NK-92 treated with Interleukin-12 subunit alpha and Interleukin-12 subunit beta, amount 100 ng/mL, for 24 hours (cell line): ENCODE data around the gene TMEM190.
A peak's percentile ranks its signal among the peaks of the same experiment; 100 is the strongest.
"Not testable (repeated sequence)": the region's sequence is repeated elsewhere in the genome, so short reads cannot be mapped to it uniquely, and the experiment has no call there.

Experiments used
- DNase-seq: peaks from one replicate; lab custom pipeline; 2025; lab: John Stamatoyannopoulos, UW

Gene TMEM190

DNA sequence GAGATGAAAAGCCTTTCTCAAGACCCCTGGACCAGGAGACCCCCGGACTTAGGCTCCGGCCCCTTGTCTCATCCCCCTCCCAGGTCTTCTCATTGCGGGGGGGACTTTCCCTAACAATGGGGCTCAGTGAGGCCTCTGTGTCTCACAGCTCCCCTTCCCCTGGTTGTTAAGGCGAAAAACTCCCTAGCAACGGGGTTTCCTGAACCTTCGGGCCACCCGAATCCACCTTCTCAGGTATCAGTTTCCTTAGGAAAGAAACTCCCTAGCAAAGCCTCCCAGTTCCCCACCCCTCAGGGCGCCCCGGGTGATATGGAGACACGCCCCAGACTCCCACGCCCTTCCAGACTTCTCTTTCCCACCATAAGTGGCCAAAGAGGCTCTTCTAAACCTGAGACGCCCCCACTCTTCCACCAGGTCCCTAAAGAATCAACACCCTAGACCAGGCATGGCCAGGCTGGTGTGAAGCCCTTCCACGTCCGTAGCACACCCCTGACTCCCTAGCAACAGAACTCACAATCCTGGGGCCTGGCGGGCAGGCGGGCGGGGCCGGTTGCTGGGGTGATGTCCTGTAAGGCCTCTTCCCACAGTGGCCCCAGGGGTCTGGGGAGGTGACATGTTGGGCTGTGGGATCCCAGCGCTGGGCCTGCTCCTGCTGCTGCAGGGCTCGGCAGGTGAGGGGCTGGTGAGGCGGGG lies at the start of gene TMEM190:
Gene TMEM190 (plus strand): TSS at position 586 of the 693 bp plus-strand sequence. CDS start 28 bp downstream, at position 614.
- DNase-seq = no peak

- DNase-seq = not testable (repeated sequence)
Observed at GRCh38 chr19:55328774-55329318, 47.8 kb upstream of the TMEM190 start.

GRCh38 chr19:55329791-55330190 lies 46.8 kb upstream of the TMEM190 start:
- not testable (repeated sequence) for DNase-seq

DNA sequence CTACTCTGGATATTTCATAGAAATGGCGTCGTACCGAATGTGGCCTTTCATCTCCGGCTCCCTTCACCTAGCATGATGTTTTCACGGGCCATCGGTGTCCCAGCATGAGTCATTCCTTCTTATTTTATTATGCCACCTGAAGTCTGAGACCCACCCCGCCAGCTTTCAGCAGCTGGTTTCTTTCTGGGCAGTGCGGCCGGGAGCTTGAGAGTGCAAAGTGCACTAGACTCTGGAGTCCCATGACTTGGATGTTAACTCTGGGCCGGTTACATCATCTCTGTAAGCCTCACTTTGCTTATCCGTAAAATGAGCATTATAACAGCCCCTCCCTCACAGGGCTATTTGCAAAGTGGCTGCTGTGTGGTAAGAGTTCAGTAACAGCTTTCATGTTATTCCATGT lies 42.8 kb upstream of the TMEM190 start:
- no peak for DNase-seq

GRCh38 chr19:55336101-55336500 lies 40.5 kb upstream of the TMEM190 start:
- no peak for DNase-seq

DNA sequence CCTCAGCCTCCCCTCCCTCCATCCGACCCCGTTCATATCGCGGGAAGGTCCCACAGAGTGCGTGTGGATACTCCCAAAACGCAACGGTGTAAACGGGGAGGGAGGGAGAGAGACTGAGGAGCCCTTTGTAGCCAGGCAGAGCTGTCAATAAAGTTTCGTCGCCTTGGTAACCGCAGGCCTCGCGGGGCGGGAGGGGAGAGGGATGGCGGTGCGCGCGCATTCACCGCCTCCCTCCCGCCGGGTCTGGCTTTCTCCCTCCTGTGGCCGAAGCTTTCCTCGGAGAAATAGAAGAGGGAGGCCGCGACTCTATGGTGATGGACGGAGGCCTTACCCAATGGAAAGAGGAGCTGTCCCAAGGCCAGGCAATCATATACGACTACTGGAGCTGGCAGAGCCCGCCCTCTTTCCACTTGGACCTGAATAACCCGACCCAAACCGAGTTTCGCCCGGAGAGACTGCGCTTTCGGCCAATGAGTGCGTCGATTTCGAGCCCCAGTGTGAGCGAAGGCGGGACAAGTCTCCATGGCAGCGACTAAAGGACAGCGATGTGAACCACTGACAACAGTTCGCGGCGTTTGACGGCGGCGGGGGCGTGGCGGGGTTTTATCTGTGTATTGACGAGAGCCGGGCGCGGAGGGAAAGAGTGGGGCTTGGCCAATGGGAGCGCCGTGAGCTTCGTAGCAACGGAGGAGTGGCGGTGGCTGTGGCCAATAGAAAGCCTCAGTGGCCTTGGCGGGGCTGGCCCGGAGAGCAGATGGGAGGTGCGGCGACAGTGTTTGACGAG lies 37.3 kb upstream of the TMEM190 start, which contains the start of gene KMT5C:
Gene KMT5C (plus strand): TSS at position 772 of the 784 bp plus-strand sequence. CDS start 2,061 bp downstream, outside the sequence.
- DNase-seq = peak; percentile 100

DNA sequence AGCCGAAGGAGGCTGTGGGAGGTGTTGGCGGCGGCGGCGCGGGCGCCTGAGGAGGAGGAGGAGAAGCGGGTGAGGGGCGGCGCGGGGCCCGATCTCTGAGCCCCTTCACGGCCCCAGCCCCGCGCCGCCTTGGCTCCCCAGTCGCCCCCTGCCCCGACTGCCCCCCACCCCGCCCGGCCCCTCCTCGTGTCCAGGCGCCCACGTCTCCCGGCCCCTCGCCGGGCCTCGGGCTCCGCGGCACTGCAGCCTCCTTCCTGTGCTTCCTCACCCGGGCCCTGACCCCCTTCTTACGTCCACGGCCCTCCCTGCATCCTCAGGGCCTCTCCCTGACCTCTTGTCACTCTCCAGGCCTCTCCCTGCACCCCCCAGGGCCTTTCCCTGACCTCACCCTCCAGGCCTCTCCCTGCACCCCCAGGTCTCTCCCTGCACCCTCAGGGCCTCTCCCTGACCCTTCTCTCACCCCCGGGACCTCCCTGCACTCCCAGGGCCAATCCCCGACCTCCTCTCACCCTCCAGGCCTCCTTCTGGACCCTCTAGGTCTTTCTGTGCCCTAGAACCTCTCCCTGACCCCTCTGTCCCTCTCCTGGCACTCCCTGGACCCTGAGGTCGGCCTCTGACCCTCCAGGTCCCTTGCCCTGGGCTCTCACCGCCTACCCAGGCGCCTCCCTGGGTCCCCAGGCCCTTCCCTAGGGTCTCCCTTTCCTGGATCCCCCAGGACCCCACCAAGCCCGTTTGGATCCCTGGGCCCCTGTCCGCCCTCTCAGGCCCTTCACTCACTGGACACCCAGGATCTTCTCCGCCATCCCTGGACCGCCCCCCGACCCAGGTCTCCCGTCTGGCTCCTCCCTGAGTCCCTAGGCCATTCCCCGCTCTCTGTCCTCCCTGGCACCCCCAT lies 36.5 kb upstream of the TMEM190 start:
- no peak for DNase-seq

- no peak for DNase-seq
Observed at GRCh38 chr19:55340784-55341147, 35.9 kb upstream of the TMEM190 start.

DNA sequence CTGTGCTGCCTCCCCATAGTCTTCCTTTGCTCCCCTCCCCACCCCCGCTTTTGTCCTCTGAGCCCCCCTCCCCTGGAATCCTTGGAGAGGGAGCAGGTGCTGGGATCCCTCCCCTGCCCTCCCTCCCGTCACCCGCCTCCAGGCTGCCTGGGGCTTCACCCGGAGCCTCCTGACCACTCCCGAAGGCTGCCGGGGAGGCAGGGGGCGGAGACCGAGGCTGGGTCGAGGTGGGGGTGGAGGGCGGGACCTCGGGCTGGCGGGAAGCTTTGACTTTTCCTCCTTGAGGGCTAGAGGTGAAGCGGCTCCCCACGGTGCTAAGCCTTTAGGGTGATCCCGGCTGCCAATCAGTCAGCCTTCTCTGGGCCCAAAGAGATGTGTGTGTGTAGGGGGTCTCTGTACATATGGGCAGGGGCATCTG lies 35.4 kb upstream of the TMEM190 start:
- DNase-seq = no peak

GRCh38 chr19:55341595-55342531 lies 34.8 kb upstream of the TMEM190 start:
- DNase-seq = no peak

GRCh38 chr19:55344444-55344843 lies 32.2 kb upstream of the TMEM190 start:
- DNase-seq = no peak

DNA sequence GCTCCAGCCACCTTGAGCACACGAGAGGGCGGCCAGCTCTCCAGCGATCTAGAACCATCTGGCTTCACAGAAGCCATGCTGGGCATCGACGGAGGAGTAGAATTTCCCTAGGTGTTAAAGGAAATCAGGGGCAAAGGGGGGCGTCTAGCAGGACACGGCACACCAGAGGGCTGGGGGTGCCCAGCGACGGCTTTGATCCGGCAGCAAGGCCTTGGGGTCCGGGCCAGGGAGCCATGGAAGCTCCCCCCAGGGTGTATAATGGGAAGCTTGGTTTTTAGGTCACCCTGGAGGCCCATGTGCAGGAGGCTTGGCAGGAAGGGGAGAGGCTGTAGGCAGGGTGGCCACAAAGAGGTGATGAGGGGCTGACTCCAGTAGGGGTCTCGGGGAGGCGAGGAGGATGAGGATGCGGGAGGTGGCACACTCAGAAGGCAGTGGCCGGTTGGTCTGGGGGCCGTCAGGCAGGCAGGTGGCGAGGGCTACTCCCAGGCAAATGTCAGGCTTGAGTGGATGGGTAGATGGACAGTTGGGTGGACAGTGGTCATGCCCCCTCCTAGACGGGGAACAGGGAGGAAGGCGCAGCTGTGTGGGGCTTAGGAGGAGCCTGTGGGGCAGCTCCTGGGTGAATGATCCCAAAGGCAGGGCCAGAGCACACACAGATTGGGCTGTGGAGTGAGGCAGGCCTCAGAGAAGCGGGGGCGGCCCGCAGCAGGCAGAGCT lies 31.4 kb upstream of the TMEM190 start:
- no peak for DNase-seq

DNA sequence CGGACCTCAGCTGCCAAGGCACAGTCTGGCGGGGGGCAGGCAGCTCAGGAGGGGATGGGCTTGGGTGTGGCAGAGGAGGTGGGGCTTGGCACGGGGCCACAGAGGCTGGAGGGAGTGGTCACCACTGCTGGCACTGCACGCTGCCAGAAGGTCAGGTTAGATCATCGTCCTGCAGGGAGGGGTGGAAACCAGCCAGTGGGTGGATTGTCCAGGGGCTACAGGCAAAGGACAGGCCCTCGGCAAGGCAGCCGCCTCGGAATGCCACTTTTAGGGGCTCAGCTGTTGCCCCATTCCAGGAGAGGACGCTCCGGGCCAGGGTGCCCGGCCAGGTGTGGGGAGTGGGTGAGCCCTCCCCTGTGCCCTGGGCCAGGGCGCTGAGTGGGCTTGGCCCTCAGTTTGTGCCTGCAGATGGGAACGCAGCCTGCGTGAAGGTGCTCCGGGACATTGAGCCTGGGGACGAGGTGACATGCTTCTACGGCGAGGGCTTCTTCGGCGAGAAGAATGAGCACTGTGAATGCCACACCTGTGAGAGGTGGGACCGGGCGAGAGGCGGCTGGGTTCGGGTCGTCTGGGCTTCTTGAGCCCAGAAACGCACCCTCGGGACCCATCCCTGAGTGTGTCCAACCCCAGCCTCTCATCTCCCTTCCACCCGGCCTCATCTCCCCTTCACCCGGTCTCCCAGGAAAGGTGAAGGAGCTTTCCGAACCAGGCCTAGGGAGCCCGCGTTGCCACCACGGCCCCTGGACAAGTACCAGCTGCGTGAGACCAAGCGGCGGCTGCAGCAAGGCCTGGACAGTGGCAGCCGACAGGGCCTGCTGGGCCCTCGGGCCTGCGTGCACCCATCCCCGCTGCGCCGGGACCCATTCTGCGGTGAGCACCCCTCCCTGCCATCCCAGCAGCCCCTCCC lies 30.6 kb upstream of the TMEM190 start:
- no peak for DNase-seq

DNA sequence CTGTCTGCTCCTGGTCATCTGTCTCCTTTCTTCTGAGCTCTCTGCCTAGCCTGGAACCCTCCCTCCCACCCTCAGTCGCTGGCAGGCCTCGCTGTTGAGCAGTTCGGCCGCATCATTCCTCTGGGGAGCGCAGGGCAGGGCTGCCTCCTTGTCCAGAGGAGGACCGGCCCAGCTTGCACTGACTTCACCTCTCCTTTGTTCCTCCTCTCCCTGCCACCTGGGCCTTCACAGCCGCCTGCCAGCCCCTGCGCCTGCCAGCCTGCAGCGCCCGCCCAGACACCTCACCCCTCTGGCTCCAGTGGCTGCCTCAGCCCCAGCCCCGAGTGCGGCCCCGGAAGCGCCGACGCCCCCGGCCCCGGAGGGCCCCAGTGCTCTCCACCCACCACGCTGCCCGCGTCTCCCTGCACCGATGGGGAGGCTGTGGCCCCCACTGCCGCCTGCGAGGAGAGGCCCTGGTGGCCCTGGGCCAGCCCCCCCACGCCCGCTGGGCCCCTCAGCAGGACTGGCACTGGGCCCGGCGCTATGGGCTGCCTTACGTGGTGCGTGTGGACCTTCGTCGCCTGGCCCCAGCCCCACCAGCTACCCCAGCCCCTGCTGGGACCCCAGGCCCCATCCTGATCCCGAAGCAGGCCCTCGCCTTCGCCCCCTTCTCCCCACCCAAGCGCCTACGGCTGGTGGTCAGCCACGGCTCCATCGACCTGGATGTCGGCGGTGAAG lies 29.7 kb upstream of the TMEM190 start:
- DNase-seq = no peak

DNA sequence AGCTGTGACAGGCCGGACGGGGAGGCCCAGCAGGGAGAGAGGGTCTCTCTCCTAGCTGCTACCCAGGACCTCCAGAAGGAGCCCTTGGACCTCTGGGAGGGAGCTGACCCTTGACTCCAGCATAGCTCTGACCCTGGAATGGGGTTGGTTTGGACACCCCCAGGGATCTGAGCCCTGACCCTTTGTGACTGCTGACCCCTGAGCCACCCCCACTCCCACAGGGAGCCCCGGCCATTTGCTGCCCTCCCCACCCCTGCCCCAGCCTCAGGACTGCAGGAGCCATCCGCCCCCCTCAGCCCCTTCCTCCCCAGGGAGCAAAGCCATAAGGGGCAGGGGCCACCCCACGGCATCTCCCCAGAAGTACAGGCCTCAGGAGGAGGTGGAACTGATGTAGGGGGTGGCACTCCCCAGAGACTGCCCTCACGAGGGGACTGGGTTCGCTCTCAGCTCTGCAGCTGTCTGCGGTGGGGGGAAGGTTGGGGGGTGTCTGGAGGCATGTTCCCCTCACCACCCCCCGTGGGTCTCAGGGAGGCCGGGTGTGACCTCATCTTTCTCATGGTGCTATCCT lies 29.1 kb upstream of the TMEM190 start:
- DNase-seq = no peak

DNA sequence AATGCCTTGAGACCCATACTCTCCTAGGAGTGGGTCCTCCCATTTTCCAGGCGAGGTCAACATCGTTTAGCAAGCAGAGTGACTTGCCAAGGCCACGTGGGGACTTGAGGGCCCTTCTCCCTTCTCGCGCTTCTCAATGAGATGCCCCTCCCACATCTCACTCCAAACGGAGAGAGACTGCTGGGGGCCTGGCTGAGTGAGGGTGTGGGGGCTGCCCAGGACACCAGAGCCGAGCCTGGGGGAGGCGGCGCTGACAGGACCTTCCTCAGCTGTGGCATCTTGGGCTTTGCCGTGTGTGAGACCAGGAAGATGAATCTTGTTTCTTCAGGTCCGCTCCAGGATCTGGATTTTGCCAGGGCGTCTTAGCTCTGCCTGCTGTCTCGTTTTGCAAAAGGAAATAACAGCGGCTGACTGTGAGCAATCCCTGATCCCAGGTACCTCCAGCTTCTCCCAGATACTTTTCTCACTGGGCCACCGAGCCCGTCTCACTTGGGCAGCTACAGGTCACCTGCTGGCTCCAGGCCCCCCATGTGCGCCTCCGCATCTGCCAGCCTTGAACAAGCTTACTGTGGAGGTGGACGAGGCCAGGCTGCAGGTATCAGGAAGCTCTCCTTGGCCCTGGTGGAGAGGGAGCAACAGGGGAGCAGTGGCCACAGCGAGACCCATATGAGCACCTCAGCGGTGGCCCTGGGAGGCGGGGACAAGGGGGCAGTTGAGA lies 28.1 kb upstream of the TMEM190 start:
- no peak for DNase-seq

- no peak for DNase-seq
Observed at GRCh38 chr19:55350620-55351315, 25.9 kb upstream of the TMEM190 start.
